H9 (cell line): Measurements from ENCODE around the gene ZNF547. TPM values are rescaled to one million over a fixed set of nuclear protein-coding genes. Genes with fewer than 3 reads are reported as not detected.
A peak's percentile ranks its signal among the peaks of the same experiment; 100 is the strongest.

Experiments
- DNase-seq: peaks from one replicate; pipeline ENCODE4 v3.0.0-alpha.2; 2017
- H2AFZ ChIP-seq: one replicate; pipeline ENCODE4 v1.6.1; 2013; ENCODE audit warnings: mild to moderate bottlenecking, low read length, control low read depth, moderate library complexity
- H2AK5ac ChIP-seq: 2 replicates; pipeline ENCODE4 v1.6.1; 2013; ENCODE audit warnings: low read length, control low read depth, mixed read lengths; ENCODE audit not compliant: insufficient read length
- H2BK120ac ChIP-seq: one replicate; pipeline ENCODE4 v1.6.1; 2013; ENCODE audit warnings: low read depth, mild to moderate bottlenecking, low read length, control low read depth, inconsistent platforms; ENCODE audit not compliant: poor library complexity, severe bottlenecking
- H2BK12ac ChIP-seq: 2 replicates; pipeline ENCODE4 v1.6.1; 2013; ENCODE audit warnings: low read length, control low read depth, mixed read lengths, low read depth; ENCODE audit not compliant: insufficient read length
- H2BK15ac ChIP-seq: 2 replicates; pipeline ENCODE4 v1.6.1; 2013; ENCODE audit warnings: low read depth, low read length, control low read depth
- H2BK20ac ChIP-seq: one replicate; pipeline ENCODE4 v1.6.1; 2013; ENCODE audit warnings: low read depth, mild to moderate bottlenecking, low read length, control low read depth, inconsistent platforms; ENCODE audit not compliant: poor library complexity, severe bottlenecking
- H2BK5ac ChIP-seq: 2 replicates; pipeline ENCODE4 v1.6.1; 2013; ENCODE audit warnings: low read length, control low read depth, mixed read lengths; ENCODE audit not compliant: insufficient read length
- H3K14ac ChIP-seq: 2 replicates; pipeline ENCODE4 v1.6.1; 2013; ENCODE audit warnings: low read length, control low read depth; ENCODE audit not compliant: insufficient read depth
- H3K18ac ChIP-seq: 2 replicates; pipeline ENCODE4 v1.6.1; 2013; ENCODE audit warnings: low read depth, mild to moderate bottlenecking, mixed read lengths, low read length, control low read depth; ENCODE audit not compliant: insufficient read length
- H3K23ac ChIP-seq: 2 replicates; pipeline ENCODE4 v1.6.1; 2013; ENCODE audit warnings: low read length, control low read depth, mixed read lengths, low read depth; ENCODE audit not compliant: insufficient read length
- H3K23me2 ChIP-seq: 2 replicates; pipeline ENCODE4 v1.6.1; 2013; ENCODE audit warnings: low read depth, mild to moderate bottlenecking, mixed read lengths, low read length, control low read depth; ENCODE audit not compliant: insufficient read length, poor library complexity, severe bottlenecking
- H3K27ac ChIP-seq: 2 replicates; pipeline ENCODE4 v1.5.1; 2013; ENCODE audit warnings: low read length, control low read depth, mixed read lengths, low read depth; ENCODE audit not compliant: insufficient read length
- H3K27me3 ChIP-seq: 2 replicates; pipeline ENCODE4 v1.6.1; 2013; ENCODE audit warnings: low read length, control low read depth, inconsistent platforms; ENCODE audit not compliant: insufficient read depth
- H3K4ac ChIP-seq: 2 replicates; pipeline ENCODE4 v1.6.1; 2013; ENCODE audit warnings: low read depth, mild to moderate bottlenecking, control low read depth, inconsistent platforms, low read length, moderate library complexity
- H3K4me1 ChIP-seq: 2 replicates; pipeline ENCODE4 v1.6.1; 2013; ENCODE audit warnings: low read length, control low read depth, inconsistent platforms; ENCODE audit not compliant: insufficient read depth
- H3K4me2 ChIP-seq: 2 replicates; pipeline ENCODE4 v1.6.1; 2013; ENCODE audit warnings: low read length, control low read depth, mixed read lengths; ENCODE audit not compliant: insufficient read length, insufficient read depth
- H3K56ac ChIP-seq: 2 replicates; pipeline ENCODE4 v1.6.1; 2013; ENCODE audit warnings: low read depth, mild to moderate bottlenecking, mixed read lengths, low read length, control low read depth; ENCODE audit not compliant: insufficient read length
- H3K79me1 ChIP-seq: 2 replicates; pipeline ENCODE4 v1.6.1; 2013; ENCODE audit warnings: low read depth, mild to moderate bottlenecking, moderate library complexity, low read length, control low read depth, inconsistent platforms; ENCODE audit not compliant: insufficient read depth, poor library complexity, severe bottlenecking
- H3K79me2 ChIP-seq: 2 replicates; pipeline ENCODE4 v1.6.1; 2013; ENCODE audit warnings: low read length, control low read depth, inconsistent platforms; ENCODE audit not compliant: insufficient read depth
- H3K9ac ChIP-seq: 2 replicates; pipeline ENCODE4 v1.6.1; 2013; ENCODE audit warnings: low read length, control low read depth, mixed read lengths; ENCODE audit not compliant: insufficient read length; ENCODE audit errors: extremely low read depth
- H3K9me3 ChIP-seq: one replicate; pipeline ENCODE4 v1.6.1; 2013; ENCODE audit warnings: low read depth, low read length, inconsistent platforms; ENCODE audit not compliant: control insufficient read depth
- H3T11ph ChIP-seq: one replicate; pipeline ENCODE4 v1.6.1; 2013; ENCODE audit warnings: mild to moderate bottlenecking, low read length, control low read depth, inconsistent platforms
- H4K20me1 ChIP-seq: one replicate; pipeline ENCODE4 v1.6.1; 2013; ENCODE audit not compliant: control insufficient read depth, insufficient read length, insufficient read depth
- H4K5ac ChIP-seq: 2 replicates; pipeline ENCODE4 v1.6.1; 2013; ENCODE audit warnings: low read depth, mild to moderate bottlenecking, mixed read lengths, low read length, control low read depth; ENCODE audit not compliant: insufficient read length
- H4K8ac ChIP-seq: replicated peaks from 2 replicates; pipeline ENCODE4 v1.6.1; 2013; ENCODE audit warnings: low read length, control low read depth, mixed read lengths, low read depth; ENCODE audit not compliant: insufficient read length
- H4K91ac ChIP-seq: 2 replicates; pipeline ENCODE4 v1.6.1; 2013; ENCODE audit warnings: low read depth, mild to moderate bottlenecking, moderate library complexity, mixed read lengths, low read length, control low read depth; ENCODE audit not compliant: insufficient read length
- H3K27ac Mint-ChIP-seq, 3 experiments: 2 replicates in 2 of 3; 3 replicates in 1 of 3; pipeline ENCODE4 v1.8.0; 2020 to 2021; ENCODE audit warnings: mixed read lengths in 3 of 3, mild to moderate bottlenecking in 1 of 3, moderate library complexity in 1 of 3
- H3K27me3 Mint-ChIP-seq: 2 replicates; pipeline ENCODE4 v1.8.0; 2021; ENCODE audit warnings: low read depth, mild to moderate bottlenecking, moderate library complexity, mixed read lengths
- H3K36me3 Mint-ChIP-seq, 3 experiments: 2 replicates in 2 of 3; 3 replicates in 1 of 3; pipeline ENCODE4 v1.8.0; 2020 to 2021; ENCODE audit warnings: low read depth in 3 of 3, mixed read lengths in 3 of 3; ENCODE audit not compliant: insufficient read depth in 1 of 3
- H3K4me1 Mint-ChIP-seq, 2 experiments: 2 replicates each; pipeline ENCODE4 v1.8.0; 2020; ENCODE audit warnings: mixed read lengths in 2 of 2
- H3K4me3 Mint-ChIP-seq, 2 experiments: 2 replicates in 1 of 2; 3 replicates in 1 of 2; pipeline ENCODE4 v1.8.0; 2020 to 2021; ENCODE audit warnings: mild to moderate bottlenecking in 2 of 2, mixed read lengths in 2 of 2, moderate library complexity in 1 of 2
- H3K9me3 Mint-ChIP-seq, 2 experiments: 2 replicates in 1 of 2; 3 replicates in 1 of 2; pipeline ENCODE4 v1.8.0; 2020; ENCODE audit warnings: mild to moderate bottlenecking in 2 of 2, mixed read lengths in 2 of 2, moderate library complexity in 1 of 2
- CTCF ChIP-seq: fragments of 200-600 bp; sonication (generic); conservative IDR thresholded peaks from 3 replicates; pipeline ENCODE4 v1.8.0; 2021; ENCODE audit warnings: antibody characterized with exemption, mild to moderate bottlenecking
- WGBS: extraction: QIAGEN DNeasy Blood & Tissue Kit; methylation state at CpG from one replicate; pipeline ENCODE4 v1.1.7; 2013; ENCODE audit warnings: missing lambda C conversion rate, low lambda C conversion rate, mixed read lengths; ENCODE audit not compliant: insufficient read length; ENCODE audit errors: extremely low coverage; 5-methylcytosine and 5-hydroxymethylcytosine counted together
- total RNA-seq: library from RNA; stranded (reverse); gene quantifications from 2 replicates; pipeline ENCODE4 v1.2.1, GENCODE V29; 2021

The ZNF547 gene
- total RNA-seq, 1 experiment from 2014 or later, result 3.8 TPM

DNA sequence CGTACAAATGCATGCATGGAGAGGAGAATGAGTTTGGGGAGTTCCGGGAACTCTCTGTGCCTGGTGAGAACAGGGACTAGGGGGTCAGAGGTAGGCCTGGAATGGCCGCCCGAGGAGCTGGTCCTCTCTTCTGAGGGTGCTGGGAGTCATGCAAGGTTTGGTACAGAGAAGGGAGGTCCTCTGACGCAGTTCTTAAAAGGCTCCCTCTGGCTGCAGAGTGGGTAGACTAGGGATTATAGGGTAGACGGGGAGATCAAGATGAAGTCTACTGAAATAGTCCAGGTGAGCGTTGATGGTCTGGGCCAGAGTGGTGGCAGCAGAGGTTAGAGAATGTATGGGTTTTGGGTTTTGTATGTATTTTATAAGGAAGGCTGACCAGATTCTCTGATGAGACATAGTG is 11.5 kb upstream of the ZNF547 start:
- H3K4me1 ChIP-seq, result no peaks in the 10 kb centered on the region
- no peak overlapping the region for H2BK20ac ChIP-seq
- peaks cover 3% of the 10 kb centered on the region for H3K79me1 ChIP-seq
- no peak overlapping the region for H2BK5ac ChIP-seq
- DNase-seq, result no peak
- H3K23me2 ChIP-seq, result peaks cover 7% of the 10 kb centered on the region
- H3K4me3 Mint-ChIP-seq, result peak overlapping the region; percentile 97 to 98
- H2BK15ac ChIP-seq, result no peak overlapping the region
- peak overlapping the region; percentile 99 for H3K4me2 ChIP-seq
- peaks cover 2% of the 10 kb centered on the region for H3K27me3 Mint-ChIP-seq
- H3K36me3 Mint-ChIP-seq, result peaks cover 20 to 33% (median 33%) of the 10 kb centered on the region in 3 experiments; a peak in 6 of 7 replicates
- no peak overlapping the region for H3T11ph ChIP-seq
- no peak for TF ChIP-seq CTCF
- no peaks in the 10 kb centered on the region for H4K20me1 ChIP-seq
- H4K8ac ChIP-seq, result no peak overlapping the region
- no peaks in the 10 kb centered on the region for H3K27me3 ChIP-seq
- H3K9me3 Mint-ChIP-seq, result no peaks in the 10 kb centered on the region
- peak overlapping the region; percentile 27 for H4K5ac ChIP-seq
- peaks cover 12 to 20% of the 10 kb centered on the region in 2 experiments for H3K4me1 Mint-ChIP-seq
- no peak overlapping the region for H3K27ac ChIP-seq
- H3K27ac Mint-ChIP-seq, result peak overlapping the region; percentile 80 to 96 (median 91); a peak in 6 of 7 replicates
- no peak overlapping the region for H3K23ac ChIP-seq
- peak overlapping the region; percentile 89 for H3K9ac ChIP-seq
- H3K18ac ChIP-seq, result no peak overlapping the region
- H3K56ac ChIP-seq, result no peak overlapping the region
- H2AK5ac ChIP-seq, result no peak overlapping the region
- no peak overlapping the region for H2AFZ ChIP-seq
- H3K14ac ChIP-seq, result peak overlapping the region; percentile 70
- no CpG with 5 or more reads among the region's 7 CpGs for WGBS
- H2BK120ac ChIP-seq, result no peak overlapping the region
- peaks cover 13% of the 10 kb centered on the region; the same call in 1 of the 2 replicates for H3K79me2 ChIP-seq
- H4K91ac ChIP-seq, result no peak overlapping the region
- H2BK12ac ChIP-seq, result no peak overlapping the region
- H3K9me3 ChIP-seq, result no peaks in the 10 kb centered on the region
- no peak overlapping the region for H3K4ac ChIP-seq
